Measurements from ENCODE around the gene NDUFAF5. TPM values are rescaled to one million over a fixed set of nuclear protein-coding genes. Genes with fewer than 3 reads are reported as not detected.

The NDUFAF5 gene
- total and polyA plus RNA-seq, 2 of the 8 experiments (the other 6 are each of a cell fraction or from before 2014, with no cell fraction given), result 11.8 to 32.3 TPM

- Histone ChIP-seq H3K27ac (ENCODE audit: low read depth, low read length) (no peak overlapping the region), H4K8ac (ENCODE audit: extremely low read depth, insufficient read depth, low read length) (no peak overlapping the region), H3K9ac (replicated peaks in 1 of 4; ENCODE audit: extremely low read depth in 1 of 4, low read depth in 3 of 4, low read length in 3 of 4) (no peak overlapping the region), H4K91ac (replicated peaks; ENCODE audit: insufficient read length, low read length) (no peak overlapping the region), H2BK5ac (ENCODE audit: low read depth, low read length) (no peak overlapping the region), H2AK5ac (ENCODE audit: low read depth, low read length) (no peak overlapping the region), H2BK15ac (ENCODE audit: low read length) (no peak overlapping the region), H4K5ac (ENCODE audit: insufficient read length, low read depth, low read length) (no peak overlapping the region), H3K36me3 (ENCODE audit: control insufficient read depth in 2 of 4, insufficient read depth in 4 of 4, low read length in 3 of 4) (no peaks in the 10 kb centered on the region), H3K9me3 (ENCODE audit: insufficient read depth in 2 of 2, low read depth in 1 of 2, low read length in 1 of 2) (no peaks in the 10 kb centered on the region), H2BK12ac (ENCODE audit: low read depth, low read length) (no peak overlapping the region), H3K79me2 (ENCODE audit: control insufficient read depth in 1 of 2, insufficient read depth in 2 of 2, low read length in 2 of 2) (no peaks in the 10 kb centered on the region), H3K14ac (ENCODE audit: insufficient read length) (no peak overlapping the region), H2BK120ac (replicated peaks; ENCODE audit: low read depth, low read length) (no peak overlapping the region), H4K20me1 (replicated peaks in 1 of 2; ENCODE audit: control insufficient read depth in 1 of 2, insufficient read depth in 2 of 2, low read length in 2 of 2) (no peaks in the 10 kb centered on the region), H3K56ac (replicated peaks; ENCODE audit: insufficient read length, low read depth, low read length) (no peak overlapping the region), H3K27me3 (replicated peaks in 1 of 4; ENCODE audit: control insufficient read depth in 3 of 4, extremely low read depth in 1 of 4, insufficient read depth in 3 of 4, low read length in 3 of 4) (no peaks in the 10 kb centered on the region), H2AFZ (ENCODE audit: low read length) (no peak overlapping the region; the same call in 1 of the 2 replicates), H3K18ac (ENCODE audit: extremely low read depth, low read length) (no peak overlapping the region), H3K4me2 (ENCODE audit: insufficient read depth in 1 of 2, low read depth in 2 of 2, low read length in 2 of 2) (no peak overlapping the region), H3K23ac (ENCODE audit: insufficient read length) (no peak overlapping the region), H3K23me2 (ENCODE audit: low read depth, low read length) (no peaks in the 10 kb centered on the region; the same call in 1 of the 2 replicates), H3K4ac (replicated peaks; ENCODE audit: insufficient read length, low read depth, low read length) (no peak overlapping the region), H3K4me3 (ENCODE audit: extremely low read depth in 1 of 4, insufficient read depth in 2 of 4, low read depth in 3 of 4, low read length in 4 of 4) (no peak overlapping the region), H3K79me1 (ENCODE audit: low read depth, low read length) (no peaks in the 10 kb centered on the region), H3K4me1 (replicated peaks in 1 of 4; ENCODE audit: control insufficient read depth in 3 of 4, insufficient read depth in 4 of 4, low read length in 3 of 4) (no peaks in the 10 kb centered on the region; a peak in 2 of 7 replicates), H2BK20ac (ENCODE audit: low read length) (no peak overlapping the region)
- TF ChIP-seq YY1 (IDR thresholded peaks at IDR 0.05; ENCODE audit: low read depth, low read length) (no peak), CHD1 (IDR thresholded peaks at IDR 0.05; ENCODE audit: low read depth, low read length) (no peak), SIRT6 (IDR thresholded peaks at IDR 0.05; ENCODE audit: low read length) (no peak), CBX8 (IDR thresholded peaks at IDR 0.05; ENCODE audit: borderline replicate concordance, low read depth, low read length) (no peak), GABPA (IDR thresholded peaks at IDR 0.05; ENCODE audit: borderline replicate concordance, insufficient read depth, low read length) (no peak), RAD21 (IDR thresholded peaks at IDR 0.05 in 1 of 2, conservative IDR thresholded peaks at IDR 0.05 in 1 of 2; ENCODE audit: low read depth in 2 of 2, low read length in 2 of 2) (no peak), BCL11A (IDR thresholded peaks at IDR 0.05; ENCODE audit: low read depth in 2 of 2, low read length in 2 of 2) (no peak), TCF12 (IDR thresholded peaks at IDR 0.05; ENCODE audit: low read depth, low read length) (no peak), ASH2L (IDR thresholded peaks at IDR 0.05; ENCODE audit: low read length) (no peak)
- 92% methylated on average over 2 of the region's 2 CpGs; no CpG with 5 or more reads in 1 of the 2 experiments for WGBS, 2 experiments (ENCODE audit: extremely low coverage in 1 of 2, insufficient coverage in 1 of 2, insufficient read length in 1 of 2, insufficient replicate concordance in 2 of 2, low coverage in 1 of 2, low lambda C conversion rate in 2 of 2, missing lambda C conversion rate in 1 of 2)
- ChIA-PET POLR2A (ENCODE audit: partially characterized antibody) (no interaction called here), CTCF (ENCODE audit: partially characterized antibody) (interaction anchor here (0.6 to 2.1 kb wide), 4 partner anchors 8 to 87 kb away, joined by 3 to 5 read pairs (median 3); no protein-coding TSS in a partner anchor)
- no peak for DNase-seq (ENCODE audit: low read depth in 1 of 2, low spot score in 2 of 2)
- FAIRE-seq, result no peak
These were observed 80.3 kb downstream of the NDUFAF5 start for GRCh38 chr20:13865156-13865555.
